Measurements from ENCODE around the gene BCL6.

Gene BCL6

GRCh38 chr3:187738331-187739093 is 6.8 kb downstream of the BCL6 start:
- WGBS, 2 experiments = 1% methylated on average over 43 of the region's 43 CpGs
- peaks cover 20% of the 10 kb centered on the region for H3K27me3 ChIP-seq (ENCODE audit: control insufficient read depth, insufficient read depth, low read length, poor library complexity, severe bottlenecking)
- peaks cover 17% of the 10 kb centered on the region for H3K4me1 ChIP-seq (ENCODE audit: control insufficient read depth, insufficient read depth, low read length)
- H3K36me3 ChIP-seq (ENCODE audit: control insufficient read depth, insufficient read depth, low read length) = peaks cover under 1% of the 10 kb centered on the region
- no peaks in the 10 kb centered on the region for H3K9me3 ChIP-seq (ENCODE audit: control insufficient read depth, low read length)
- H3K4me3 ChIP-seq (ENCODE audit: insufficient read depth, low read depth, low read length) = peak overlapping the region; percentile 56
- peak overlapping the region; percentile 85 for H3K27ac ChIP-seq (ENCODE audit: insufficient read depth, low read depth, low read length, poor library complexity, severe bottlenecking)

- no peak overlapping the region for H3K27ac ChIP-seq (ENCODE audit: insufficient read depth, low read depth, low read length, poor library complexity, severe bottlenecking)
- no peaks in the 10 kb centered on the region for H3K9me3 ChIP-seq (ENCODE audit: control insufficient read depth, low read length)
- peaks cover 17% of the 10 kb centered on the region for H3K4me1 ChIP-seq (ENCODE audit: control insufficient read depth, insufficient read depth, low read length)
- 1 to 2% methylated on average over 7 of the region's 7 CpGs for WGBS, 2 experiments
- peaks cover 20% of the 10 kb centered on the region for H3K27me3 ChIP-seq (ENCODE audit: control insufficient read depth, insufficient read depth, low read length, poor library complexity, severe bottlenecking)
- H3K4me3 ChIP-seq (ENCODE audit: insufficient read depth, low read depth, low read length) = peak overlapping the region; percentile 56
- H3K36me3 ChIP-seq (ENCODE audit: control insufficient read depth, insufficient read depth, low read length) = peaks cover 6% of the 10 kb centered on the region
These were observed 7.3 kb downstream of the BCL6 start for GRCh38 chr3:187738071-187738330.

GRCh38 chr3:187737368-187738070 is 7.7 kb downstream of the BCL6 start:
- Histone ChIP-seq H3K36me3 (ENCODE audit: control insufficient read depth, insufficient read depth, low read length) (peaks cover 8% of the 10 kb centered on the region), H3K9me3 (ENCODE audit: control insufficient read depth, low read length) (no peaks in the 10 kb centered on the region), H3K27me3 (ENCODE audit: control insufficient read depth, insufficient read depth, low read length, poor library complexity, severe bottlenecking) (peaks cover 20% of the 10 kb centered on the region), H3K4me1 (ENCODE audit: control insufficient read depth, insufficient read depth, low read length) (peaks cover 17% of the 10 kb centered on the region), H3K27ac (ENCODE audit: insufficient read depth, low read depth, low read length, poor library complexity, severe bottlenecking) (no peak overlapping the region), H3K4me3 (ENCODE audit: insufficient read depth, low read depth, low read length) (peak overlapping the region; percentile 56)
- 1% methylated on average over 40 of the region's 41 CpGs for WGBS, 2 experiments

- H3K4me1 ChIP-seq (ENCODE audit: control insufficient read depth, insufficient read depth, low read length) = peaks cover 17% of the 10 kb centered on the region
- WGBS, 2 experiments = 24 to 37% methylated on average over 4 of the region's 4 CpGs
These were observed 8.3 kb downstream of the BCL6 start for GRCh38 chr3:187737006-187737367.

GRCh38 chr3:187736418-187736871 is 8.8 kb downstream of the BCL6 start:
- no peak overlapping the region for H3K27ac ChIP-seq (ENCODE audit: insufficient read depth, low read depth, low read length, poor library complexity, severe bottlenecking)
- 71 to 82% methylated on average over 4 to 8 of the region's 8 CpGs for whole genome bisulfite sequencing, 2 experiments

More at GRCh38 chr3:187737006-187737367, 8.3 kb downstream of the BCL6 start:
- Histone ChIP-seq H3K9me3 (ENCODE audit: control insufficient read depth, low read length) (no peaks in the 10 kb centered on the region), H3K4me3 (ENCODE audit: insufficient read depth, low read depth, low read length) (peak overlapping the region; percentile 56), H3K36me3 (ENCODE audit: control insufficient read depth, insufficient read depth, low read length) (peaks cover 8% of the 10 kb centered on the region), H3K27me3 (ENCODE audit: control insufficient read depth, insufficient read depth, low read length, poor library complexity, severe bottlenecking) (peaks cover 20% of the 10 kb centered on the region), H3K27ac (ENCODE audit: insufficient read depth, low read depth, low read length, poor library complexity, severe bottlenecking) (no peak overlapping the region)

GRCh38 chr3:187735837-187736236 is 9.4 kb downstream of the BCL6 start:
- Histone ChIP-seq H3K27ac (ENCODE audit: insufficient read depth, low read depth, low read length, poor library complexity, severe bottlenecking) (no peak overlapping the region), H3K4me1 (ENCODE audit: control insufficient read depth, insufficient read depth, low read length) (peaks cover 17% of the 10 kb centered on the region)

More at GRCh38 chr3:187736418-187736871, 8.8 kb downstream of the BCL6 start:
- no peak overlapping the region for H3K4me3 ChIP-seq (ENCODE audit: insufficient read depth, low read depth, low read length)
- H3K4me1 ChIP-seq (ENCODE audit: control insufficient read depth, insufficient read depth, low read length) = peaks cover 17% of the 10 kb centered on the region
- H3K36me3 ChIP-seq (ENCODE audit: control insufficient read depth, insufficient read depth, low read length) = peaks cover 13% of the 10 kb centered on the region
- peaks cover 17% of the 10 kb centered on the region for H3K27me3 ChIP-seq (ENCODE audit: control insufficient read depth, insufficient read depth, low read length, poor library complexity, severe bottlenecking)
- H3K9me3 ChIP-seq (ENCODE audit: control insufficient read depth, low read length) = no peaks in the 10 kb centered on the region

GRCh38 chr3:187735383-187735782 is 9.9 kb downstream of the BCL6 start:
- Histone ChIP-seq H3K27me3 (ENCODE audit: control insufficient read depth, insufficient read depth, low read length, poor library complexity, severe bottlenecking) (peaks cover 15% of the 10 kb centered on the region), H3K36me3 (ENCODE audit: control insufficient read depth, insufficient read depth, low read length) (peaks cover 24% of the 10 kb centered on the region), H3K4me1 (ENCODE audit: control insufficient read depth, insufficient read depth, low read length) (peaks cover 14% of the 10 kb centered on the region), H3K27ac (ENCODE audit: insufficient read depth, low read depth, low read length, poor library complexity, severe bottlenecking) (no peak overlapping the region), H3K9me3 (ENCODE audit: control insufficient read depth, low read length) (no peaks in the 10 kb centered on the region), H3K4me3 (ENCODE audit: insufficient read depth, low read depth, low read length) (no peak overlapping the region)
- WGBS, 2 experiments = 88 to 91% methylated on average over 2 to 3 of the region's 3 CpGs

More at GRCh38 chr3:187735837-187736236, 9.4 kb downstream of the BCL6 start:
- 86 to 87% methylated on average over 2 to 3 of the region's 3 CpGs for WGBS, 2 experiments
- H3K4me3 ChIP-seq (ENCODE audit: insufficient read depth, low read depth, low read length) = no peak overlapping the region
- no peaks in the 10 kb centered on the region for H3K9me3 ChIP-seq (ENCODE audit: control insufficient read depth, low read length)
- H3K36me3 ChIP-seq (ENCODE audit: control insufficient read depth, insufficient read depth, low read length) = peaks cover 19% of the 10 kb centered on the region
- H3K27me3 ChIP-seq (ENCODE audit: control insufficient read depth, insufficient read depth, low read length, poor library complexity, severe bottlenecking) = peaks cover 15% of the 10 kb centered on the region

- WGBS, 2 experiments = 100% methylated on average over 2 of the region's 3 CpGs
- H3K9me3 ChIP-seq (ENCODE audit: control insufficient read depth, low read length) = no peaks in the 10 kb centered on the region
- H3K36me3 ChIP-seq (ENCODE audit: control insufficient read depth, insufficient read depth, low read length) = peaks cover 29% of the 10 kb centered on the region
- H3K27me3 ChIP-seq (ENCODE audit: control insufficient read depth, insufficient read depth, low read length, poor library complexity, severe bottlenecking) = peaks cover 15% of the 10 kb centered on the region
- peaks cover 10% of the 10 kb centered on the region for H3K4me1 ChIP-seq (ENCODE audit: control insufficient read depth, insufficient read depth, low read length)
- no peak overlapping the region for H3K4me3 ChIP-seq (ENCODE audit: insufficient read depth, low read depth, low read length)
- no peak overlapping the region for H3K27ac ChIP-seq (ENCODE audit: insufficient read depth, low read depth, low read length, poor library complexity, severe bottlenecking)
These were observed 10.4 kb downstream of the BCL6 start for GRCh38 chr3:187734841-187735240.

GRCh38 chr3:187733371-187733770 is 11.9 kb downstream of the BCL6 start:
- H3K36me3 ChIP-seq (ENCODE audit: control insufficient read depth, insufficient read depth, low read length) = peaks cover 44% of the 10 kb centered on the region

GRCh38 chr3:187729598-187729997 is 15.7 kb downstream of the BCL6 start:
- H3K36me3 ChIP-seq (ENCODE audit: control insufficient read depth, insufficient read depth, low read length) = peaks cover 79% of the 10 kb centered on the region
- H3K9me3 ChIP-seq (ENCODE audit: control insufficient read depth, low read length) = no peaks in the 10 kb centered on the region
- 95 to 96% methylated on average over 12 of the region's 12 CpGs for WGBS, 2 experiments
- no peaks in the 10 kb centered on the region for H3K27me3 ChIP-seq (ENCODE audit: control insufficient read depth, insufficient read depth, low read length, poor library complexity, severe bottlenecking)
- no peaks in the 10 kb centered on the region for H3K4me1 ChIP-seq (ENCODE audit: control insufficient read depth, insufficient read depth, low read length)
- H3K27ac ChIP-seq (ENCODE audit: insufficient read depth, low read depth, low read length, poor library complexity, severe bottlenecking) = no peak overlapping the region
- no peak overlapping the region for H3K4me3 ChIP-seq (ENCODE audit: insufficient read depth, low read depth, low read length)

More at GRCh38 chr3:187733371-187733770, 11.9 kb downstream of the BCL6 start:
- no peak overlapping the region for H3K27ac ChIP-seq (ENCODE audit: insufficient read depth, low read depth, low read length, poor library complexity, severe bottlenecking)
- H3K9me3 ChIP-seq (ENCODE audit: control insufficient read depth, low read length) = no peaks in the 10 kb centered on the region
- no peak overlapping the region for H3K4me3 ChIP-seq (ENCODE audit: insufficient read depth, low read depth, low read length)
- WGBS, 2 experiments = 94 to 95% methylated on average over 11 of the region's 11 CpGs
- H3K4me1 ChIP-seq (ENCODE audit: control insufficient read depth, insufficient read depth, low read length) = peaks cover 10% of the 10 kb centered on the region
- H3K27me3 ChIP-seq (ENCODE audit: control insufficient read depth, insufficient read depth, low read length, poor library complexity, severe bottlenecking) = peaks cover 15% of the 10 kb centered on the region

Measured in ectodermal cell (in vitro differentiated cells).